CD4-positive, alpha-beta memory T cell (primary cell): ENCODE results near the gene FOXL3. TPM values are rescaled to one million over a fixed set of nuclear protein-coding genes. Genes with fewer than 3 reads are reported as not detected.

Experiments used
- CTCF ChIA-PET: fragments of 350-600 bp; sonication (Branson Sonifier 250); formaldehyde crosslinking; loops from one replicate; lab custom pipeline; 2021; ENCODE audit warnings: inconsistent platforms; ENCODE audit not compliant: partially characterized antibody; lab: Charles Lee
- POLR2A ChIA-PET: fragments of 350-600 bp; sonication (Branson Sonifier 250); formaldehyde crosslinking; loops from one replicate; lab custom pipeline; 2021; ENCODE audit not compliant: partially characterized antibody; lab: Charles Lee
- DNase-seq, 5 donors: peaks; one replicate each; pipeline versions ENCODE4 v3.0.0 to v3.0.0-alpha.2; 2020 to 2022; ENCODE audit warnings: mixed read lengths in 1 of 5
- H3K27ac ChIP-seq: one replicate; pipeline ENCODE4 v1.7.0; 2013; ENCODE audit warnings: low read depth, low read length
- H3K27me3 ChIP-seq: 2 replicates; pipeline ENCODE4 v1.7.0; 2013; ENCODE audit warnings: mild to moderate bottlenecking, low read length, moderate library complexity; ENCODE audit not compliant: insufficient read depth
- H3K36me3 ChIP-seq: 2 replicates; pipeline ENCODE4 v1.7.0; 2013; ENCODE audit warnings: mild to moderate bottlenecking, low read length, moderate library complexity; ENCODE audit not compliant: insufficient read depth
- H3K4me1 ChIP-seq: 2 replicates; pipeline ENCODE4 v1.7.0; 2013; ENCODE audit warnings: mild to moderate bottlenecking, low read length, moderate library complexity; ENCODE audit not compliant: insufficient read depth
- H3K4me3 ChIP-seq, 2 donors: one replicate each; pipeline ENCODE4 v1.7.0; 2013; ENCODE audit warnings: low read length in 2 of 2, mild to moderate bottlenecking in 1 of 2
- H3K9me3 ChIP-seq, 2 donors: one replicate each; pipeline ENCODE4 v1.7.0; 2013; ENCODE audit warnings: low read length in 2 of 2, control low read depth in 1 of 2; ENCODE audit not compliant: control insufficient read depth in 1 of 2
- H3K27ac Mint-ChIP-seq, 7 donors: one replicate each; pipeline ENCODE4 v1.8.0; 2020 to 2021; ENCODE audit warnings: mixed read lengths in 7 of 7, mild to moderate bottlenecking in 6 of 7, inconsistent platforms in 3 of 7, moderate library complexity in 3 of 7
- H3K27me3 Mint-ChIP-seq, 2 donors: one replicate each; pipeline ENCODE4 v1.8.0; 2020 to 2021; ENCODE audit warnings: mixed read lengths in 2 of 2
- H3K36me3 Mint-ChIP-seq, 2 donors: one replicate each; pipeline ENCODE4 v1.8.0; 2020 to 2021; ENCODE audit warnings: mixed read lengths in 2 of 2, inconsistent platforms in 1 of 2, mild to moderate bottlenecking in 1 of 2
- H3K4me1 Mint-ChIP-seq, 4 donors: one replicate each; pipeline ENCODE4 v1.8.0; 2020 to 2021; ENCODE audit warnings: mixed read lengths in 4 of 4, mild to moderate bottlenecking in 1 of 4
- H3K4me3 Mint-ChIP-seq, 8 donors: one replicate each; pipeline ENCODE4 v1.8.0; 2020 to 2021; ENCODE audit warnings: mixed read lengths in 8 of 8, mild to moderate bottlenecking in 7 of 8, moderate library complexity in 6 of 8, inconsistent platforms in 3 of 8
- H3K9me3 Mint-ChIP-seq, 8 donors: one replicate each; pipeline ENCODE4 v1.8.0; 2020 to 2021; ENCODE audit warnings: mixed read lengths in 8 of 8, mild to moderate bottlenecking in 5 of 8, inconsistent platforms in 3 of 8, moderate library complexity in 1 of 8
- intact Hi-C: fragments of 100-400 bp; cut with micrococcal nuclease; formaldehyde crosslinking; loops from one replicate; pipeline ENCODE4 v1.15.1; 2023
- polyA plus RNA-seq, 2 donors: library from polyadenylated mRNA; unstranded; fragments of 300-500 nt; fragmentation: Illumina TruSeq; gene quantifications; one replicate each; pipeline ENCODE4 v1.2.3, GENCODE V29; 2021
- total RNA-seq, 2 experiments: library from RNA; stranded (reverse); gene quantifications; one replicate each; pipeline ENCODE4 v1.2.3, GENCODE V29; 2021

FOXL3 gene
- total and polyA plus RNA-seq, 4 experiments from 2014 or later: not detected

- peaks cover 3 to 12% (median 4%) of the 10 kb centered on the region in 4 donors for H3K4me1 Mint-ChIP-seq
- no peak overlapping the region for H3K27ac ChIP-seq
- intact Hi-C loops: no loop called here
- ChIA-PET POLR2A (no interaction called here), CTCF (no interaction called here)
- peak overlapping the region in 1 of 7 donors; percentile 57 for H3K27ac Mint-ChIP-seq
- H3K9me3 ChIP-seq: no peaks in the 10 kb centered on the region
- H3K27me3 Mint-ChIP-seq: no peaks in the 10 kb centered on the region
- no peaks in the 10 kb centered on the region for H3K36me3 ChIP-seq
- no peak overlapping the region for H3K4me3 ChIP-seq
- no peak for DNase-seq
- no peaks in the 10 kb centered on the region for H3K4me1 ChIP-seq
- no peak overlapping the region for H3K4me3 Mint-ChIP-seq
- H3K27me3 ChIP-seq: no peaks in the 10 kb centered on the region
- H3K9me3 Mint-ChIP-seq: peaks cover 0 to 2% (median 0%) of the 10 kb centered on the region in 8 donors
- no peaks in the 10 kb centered on the region for H3K36me3 Mint-ChIP-seq
These were observed 49.7 kb downstream of the FOXL3 start for GRCh38 chr7:339696-340095.

- Mint-ChIP-seq H3K9me3 (peaks cover 0 to 4% (median 0%) of the 10 kb centered on the region in 8 donors), H3K36me3 (no peaks in the 10 kb centered on the region), H3K4me3 (no peak overlapping the region), H3K27ac (peak overlapping the region in 1 of 7 donors; percentile 60), H3K4me1 (peaks cover 0 to 10% (median 2%) of the 10 kb centered on the region in 4 donors), H3K27me3 (no peaks in the 10 kb centered on the region)
- Histone ChIP-seq H3K27me3 (no peaks in the 10 kb centered on the region), H3K4me1 (no peaks in the 10 kb centered on the region), H3K4me3 (no peak overlapping the region), H3K36me3 (no peaks in the 10 kb centered on the region), H3K27ac (no peak overlapping the region), H3K9me3 (no peaks in the 10 kb centered on the region)
- ChIA-PET CTCF (no interaction called here), POLR2A (no interaction called here)
- intact Hi-C loops: no loop called here
- no peak for DNase-seq
These were observed 50.4 kb downstream of the FOXL3 start for GRCh38 chr7:340200-340937.

Other genes starting within 250 kb of the FOXL3 start
- 1 to 10 TPM; 4.7 to 7.8 TPM for gene FAM20C, start 97.6 kb upstream of the FOXL3 start, total RNA-seq
- gene FAM20C, start 97.6 kb upstream of the FOXL3 start, polyA plus RNA-seq: not detected
- under 1 TPM in 1 of 2 experiments, not detected in 1; 0.20 TPM for gene PDGFA, start 229.7 kb downstream of the FOXL3 start, total RNA-seq
- not detected for gene PDGFA, start 229.7 kb downstream of the FOXL3 start, polyA plus RNA-seq